ENCODE data around the gene SMIM17. TPM values are rescaled to one million over a fixed set of nuclear protein-coding genes. Genes with fewer than 3 reads are reported as not detected.

SMIM17 gene
- total and polyA plus RNA-seq, 2 of the 4 experiments (the other 2 are of a cell fraction), result not detected

DNA sequence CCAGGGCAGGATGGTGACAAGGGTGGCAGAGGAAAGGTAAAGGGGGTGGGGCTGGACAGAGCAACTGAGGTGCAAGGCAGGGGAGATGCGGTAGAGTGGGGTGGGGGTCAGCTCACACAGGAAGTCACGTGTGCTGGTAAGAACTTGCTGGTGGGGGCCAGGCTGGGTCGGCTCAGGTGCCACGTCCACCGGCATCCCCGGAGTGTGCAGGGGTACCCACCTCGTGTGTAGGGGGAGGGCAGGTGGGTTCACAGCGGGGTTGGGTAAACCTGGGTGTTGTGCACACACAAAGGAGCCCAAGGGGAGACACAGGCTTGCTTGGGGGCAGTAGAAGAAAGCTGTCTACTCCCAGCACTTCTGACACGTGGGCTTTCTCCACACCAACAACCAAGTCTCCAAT lies 25.7 kb downstream of the SMIM17 start:
- Histone ChIP-seq H3K14ac (replicated peaks; ENCODE audit: low read depth, low read length) (no peak overlapping the region), H3K9ac (ENCODE audit: low read depth, low read length) (no peak overlapping the region), H2AFZ (replicated peaks; ENCODE audit: low read length, poor library complexity) (no peak overlapping the region), H3K4me3 (ENCODE audit: insufficient read depth, low read depth, low read length) (no peak overlapping the region), H3K79me1 (ENCODE audit: low read depth in 1 of 2, low read length in 2 of 2) (no peaks in the 10 kb centered on the region), H3K36me3 (ENCODE audit: control insufficient read depth, insufficient read depth, low read length) (no peaks in the 10 kb centered on the region), H2BK15ac (ENCODE audit: low read depth, low read length) (no peak overlapping the region), H3K4me2 (ENCODE audit: low read depth, low read length) (no peak overlapping the region), H4K91ac (ENCODE audit: insufficient read depth, low read depth, low read length) (no peak overlapping the region), H3K27me3 (ENCODE audit: control insufficient read depth, insufficient read depth, low read length) (no peaks in the 10 kb centered on the region), H4K20me1 (ENCODE audit: insufficient read depth, low read length) (no peaks in the 10 kb centered on the region), H3K23ac (ENCODE audit: low read depth, low read length) (no peak overlapping the region), H3K18ac (ENCODE audit: low read depth, low read length) (no peak overlapping the region), H4K8ac (ENCODE audit: low read depth in 2 of 2, low read length in 2 of 2) (no peak overlapping the region), H3K9me3 (ENCODE audit: control insufficient read depth, insufficient read depth, low read length) (peaks cover 49% of the 10 kb centered on the region), H2BK20ac (ENCODE audit: low read depth, low read length) (no peak overlapping the region), H2BK5ac (ENCODE audit: low read depth, low read length, poor library complexity, severe bottlenecking) (no peak overlapping the region), H4K5ac (ENCODE audit: low read depth, low read length) (no peak overlapping the region), H3K56ac (ENCODE audit: extremely low read depth, insufficient read depth, low read length) (no peak overlapping the region), H3K4me1 (ENCODE audit: control insufficient read depth, insufficient read depth, low read length) (no peaks in the 10 kb centered on the region), H3K27ac (ENCODE audit: insufficient read depth, low read length) (no peak overlapping the region), H2BK120ac (ENCODE audit: low read depth, low read length) (no peak overlapping the region), H3K9me1 (ENCODE audit: insufficient read depth, low read length) (no peaks in the 10 kb centered on the region), H2AK5ac (ENCODE audit: low read depth, low read length) (no peak overlapping the region), H2AK9ac (replicated peaks; ENCODE audit: low read depth, low read length, poor library complexity) (no peak overlapping the region), H3K4ac (ENCODE audit: low read depth, low read length) (no peak overlapping the region)
- no peak for ATAC-seq (ENCODE audit: low read depth)
- in situ Hi-C loops (cut with MboI; ENCODE audit: low sequenced_read_pairs) (no loop called here), intact Hi-C loops (cut with micrococcal nuclease) (no loop called here), dilution Hi-C loops (cut with HindIII; ENCODE audit: low sequenced_read_pairs, unreplicated experiment) (no loop called here)
- CTCF ChIA-PET, result no interaction called here
- BruUV-seq (replicated peaks), result no TSS peak
- TF ChIP-seq SMC3 (IDR thresholded peaks at IDR 0.05; ENCODE audit: low read depth, low read length), result no peak
- no peak for TF ChIP-seq CEBPB (IDR thresholded peaks at IDR 0.05; ENCODE audit: low read depth, low read length)
- no peak for TF ChIP-seq USF2 (IDR thresholded peaks at IDR 0.05; ENCODE audit: low read depth, low read length)
- TF ChIP-seq RAD21 (IDR thresholded peaks at IDR 0.05; ENCODE audit: low read length), result no peak
- TF ChIP-seq CHD1 (IDR thresholded peaks at IDR 0.05; ENCODE audit: low read depth, low read length), result no peak
- no peak for TF ChIP-seq ELK1 (IDR thresholded peaks at IDR 0.05; ENCODE audit: borderline replicate concordance, low read depth, low read length)
- TF ChIP-seq CTCF (conservative IDR thresholded peaks at IDR 0.05; ENCODE audit: low read depth, low read length), result no peak
- no peak for TF ChIP-seq RCOR1 (IDR thresholded peaks at IDR 0.05; ENCODE audit: insufficient replicate concordance, low read length)
- no peak for TF ChIP-seq MAZ (IDR thresholded peaks at IDR 0.05; ENCODE audit: borderline replicate concordance, low read depth, low read length)
- TF ChIP-seq NFE2L2 (IDR thresholded peaks at IDR 0.05; ENCODE audit: low read depth, low read length), result no peak
- no peak for TF ChIP-seq MAFK (IDR thresholded peaks at IDR 0.05; ENCODE audit: low read depth, low read length)
- no peak for TF ChIP-seq RFX5 (IDR thresholded peaks at IDR 0.05; ENCODE audit: low read depth, low read length)
- no peak for TF ChIP-seq FOS (IDR thresholded peaks at IDR 0.05; ENCODE audit: low read depth, low read length)
- no peak for TF ChIP-seq POLR2A (IDR thresholded peaks at IDR 0.05; ENCODE audit: low read depth, low read length)
- TF ChIP-seq MXI1 (IDR thresholded peaks at IDR 0.05; ENCODE audit: borderline replicate concordance, low read depth, low read length), result no peak
- no peak for TF ChIP-seq BHLHE40 (IDR thresholded peaks at IDR 0.05; ENCODE audit: low read depth, low read length)
- no CpG with 5 or more reads among the region's 9 CpGs for WGBS, 2 experiments (ENCODE audit: extremely low coverage in 2 of 2, insufficient read length in 1 of 2)
- no peak for DNase-seq
- POLR2A ChIA-PET (ENCODE audit: unreplicated experiment), result no interaction called here

Measured in IMR-90 (cell line).